ENCODE results near the gene N4BP2L2. TPM values are rescaled to one million over a fixed set of nuclear protein-coding genes. Genes with fewer than 3 reads are reported as not detected.

Gene N4BP2L2
- total RNA-seq, 120 experiments from 2014 or later = 137 to 249 (median 191) TPM

Other genes starting within 250 kb of the N4BP2L2 start
- gene ZAR1L, start 223.4 kb downstream of the N4BP2L2 start, total RNA-seq = under 1 TPM in 2 of 120 experiments, not detected in 118; 0.35 TPM
- gene BRCA2, start 223.3 kb downstream of the N4BP2L2 start, total RNA-seq = 1 to 10 TPM in 31 of 120 experiments, under 1 TPM in 89; 0.11 to 3.3 (median 0.60) TPM
- gene N4BP2L1, start 110.7 kb downstream of the N4BP2L2 start, total RNA-seq = 10 to 100 TPM; 33.3 to 87.5 (median 55.8) TPM
- 100 to 1,000 TPM in 78 of 120 experiments, 10 to 100 TPM in 42; 55.6 to 161 (median 108) TPM for gene PDS5B, start 47.7 kb upstream of the N4BP2L2 start, total RNA-seq